HUES48 (cell line): ENCODE results near the gene EIF1AD.

Experiments used
- H3K27ac ChIP-seq: one replicate; pipeline ENCODE4 v1.7.0; 2013; ENCODE audit warnings: low read depth, low read length, inconsistent platforms
- H3K27me3 ChIP-seq: 2 replicates; pipeline ENCODE4 v1.6.1; 2013; ENCODE audit warnings: mild to moderate bottlenecking, low read length; ENCODE audit not compliant: control insufficient read depth, insufficient read depth
- H3K36me3 ChIP-seq: 2 replicates; pipeline ENCODE4 v1.6.1; 2013; ENCODE audit warnings: low read length; ENCODE audit not compliant: control insufficient read depth, insufficient read depth
- H3K4me1 ChIP-seq: 2 replicates; pipeline ENCODE4 v1.6.1; 2013; ENCODE audit warnings: mild to moderate bottlenecking, low read length; ENCODE audit not compliant: control insufficient read depth, insufficient read depth
- H3K4me3 ChIP-seq: 2 replicates; pipeline ENCODE4 v1.5.1; 2013; ENCODE audit warnings: mild to moderate bottlenecking, low read depth, low read length
- H3K9ac ChIP-seq: 2 replicates; pipeline ENCODE4 v1.6.1; 2013; ENCODE audit warnings: mild to moderate bottlenecking, low read depth, low read length, moderate library complexity
- H3K9me3 ChIP-seq: 2 replicates; pipeline ENCODE4 v1.6.1; 2013; ENCODE audit warnings: low read length; ENCODE audit not compliant: control insufficient read depth, insufficient read depth

Gene EIF1AD

GRCh38 chr11:65977621-65978390, 24.2 kb downstream of the EIF1AD start:
- Histone ChIP-seq H3K9ac (no peak overlapping the region), H3K4me1 (no peaks in the 10 kb centered on the region), H3K27ac (no peak overlapping the region), H3K9me3 (no peaks in the 10 kb centered on the region), H3K36me3 (peaks cover 49% of the 10 kb centered on the region), H3K4me3 (no peak overlapping the region), H3K27me3 (no peaks in the 10 kb centered on the region)

- Histone ChIP-seq H3K4me3 (no peak overlapping the region), H3K27ac (no peak overlapping the region), H3K27me3 (no peaks in the 10 kb centered on the region), H3K4me1 (no peaks in the 10 kb centered on the region), H3K9me3 (no peaks in the 10 kb centered on the region), H3K36me3 (peaks cover 56% of the 10 kb centered on the region), H3K9ac (no peak overlapping the region)
Measured at GRCh38 chr11:65976216-65977176, 25.5 kb downstream of the EIF1AD start.

GRCh38 chr11:65975771-65976170, 26.2 kb downstream of the EIF1AD start:
- Histone ChIP-seq H3K27me3 (no peaks in the 10 kb centered on the region), H3K9ac (no peak overlapping the region), H3K36me3 (peaks cover 56% of the 10 kb centered on the region), H3K27ac (no peak overlapping the region), H3K4me3 (no peak overlapping the region), H3K4me1 (no peaks in the 10 kb centered on the region), H3K9me3 (no peaks in the 10 kb centered on the region)

GRCh38 chr11:65973439-65974110, 28.4 kb downstream of the EIF1AD start:
- Histone ChIP-seq H3K36me3 (peaks cover 65% of the 10 kb centered on the region), H3K9ac (no peak overlapping the region), H3K4me1 (no peaks in the 10 kb centered on the region), H3K9me3 (no peaks in the 10 kb centered on the region), H3K4me3 (no peak overlapping the region), H3K27me3 (no peaks in the 10 kb centered on the region), H3K27ac (no peak overlapping the region)

- no peaks in the 10 kb centered on the region for H3K27me3 ChIP-seq
- no peaks in the 10 kb centered on the region for H3K9me3 ChIP-seq
- no peak overlapping the region for H3K27ac ChIP-seq
- no peak overlapping the region for H3K4me3 ChIP-seq
- peaks cover 66% of the 10 kb centered on the region for H3K36me3 ChIP-seq
- no peak overlapping the region for H3K9ac ChIP-seq
- H3K4me1 ChIP-seq, result no peaks in the 10 kb centered on the region
Measured at GRCh38 chr11:65972116-65972515, 29.8 kb downstream of the EIF1AD start.

GRCh38 chr11:65968600-65969482, 33.1 kb downstream of the EIF1AD start:
- Histone ChIP-seq H3K27me3 (no peaks in the 10 kb centered on the region), H3K27ac (no peak overlapping the region), H3K4me3 (no peak overlapping the region), H3K9me3 (no peaks in the 10 kb centered on the region), H3K9ac (no peak overlapping the region), H3K4me1 (no peaks in the 10 kb centered on the region), H3K36me3 (peaks cover 80% of the 10 kb centered on the region)

- H3K4me1 ChIP-seq, result no peaks in the 10 kb centered on the region
- no peak overlapping the region for H3K9ac ChIP-seq
- H3K27ac ChIP-seq, result no peak overlapping the region
- peaks cover 75% of the 10 kb centered on the region for H3K36me3 ChIP-seq
- H3K27me3 ChIP-seq, result no peaks in the 10 kb centered on the region
- H3K9me3 ChIP-seq, result no peaks in the 10 kb centered on the region
- no peak overlapping the region for H3K4me3 ChIP-seq
Measured at GRCh38 chr11:65967329-65967934, 34.5 kb downstream of the EIF1AD start.

- H3K27me3 ChIP-seq, result no peaks in the 10 kb centered on the region
Measured at GRCh38 chr11:65965986-65966762, 35.8 kb downstream of the EIF1AD start.

GRCh38 chr11:65964906-65965305, 37.1 kb downstream of the EIF1AD start:
- H3K36me3 ChIP-seq, result peaks cover 63% of the 10 kb centered on the region
- H3K9me3 ChIP-seq, result no peaks in the 10 kb centered on the region
- no peaks in the 10 kb centered on the region for H3K27me3 ChIP-seq
- no peak overlapping the region for H3K4me3 ChIP-seq
- no peaks in the 10 kb centered on the region for H3K4me1 ChIP-seq
- H3K9ac ChIP-seq, result no peak overlapping the region
- H3K27ac ChIP-seq, result no peak overlapping the region

More at GRCh38 chr11:65965986-65966762, 35.8 kb downstream of the EIF1AD start:
- Histone ChIP-seq H3K4me3 (no peak overlapping the region), H3K9ac (no peak overlapping the region), H3K27ac (no peak overlapping the region), H3K4me1 (no peaks in the 10 kb centered on the region), H3K9me3 (no peaks in the 10 kb centered on the region), H3K36me3 (peaks cover 69% of the 10 kb centered on the region)
